Natural killer cell (primary cell): ENCODE results near the gene THAP5. TPM values are rescaled to one million over a fixed set of nuclear protein-coding genes. Genes with fewer than 3 reads are reported as not detected.

ENCODE experiments used
- ATAC-seq, 3 donors: fragments of 150-1000 bp in 2 of 3; fragments of 200-7000 bp in 1 of 3; cut with Tn5 transposase; 1 replicate in 1 of 3; 2 replicates in 2 of 3; pipeline ENCODE4 v1.10.0; 2021; ENCODE audit warnings: mild to moderate bottlenecking in 2 of 3, moderate library complexity in 2 of 3
- DNase-seq, 2 donors: peaks; one replicate each; pipeline versions ENCODE4 v3.0.0 to v3.0.0-alpha.2; 2013 to 2021; ENCODE audit warnings: mixed read lengths in 1 of 2
- H3K27ac ChIP-seq: one replicate; pipeline ENCODE4 v1.5.1; 2013; ENCODE audit warnings: mild to moderate bottlenecking, low read length
- H3K27me3 ChIP-seq: one replicate; pipeline ENCODE4 v1.6.1; 2013; ENCODE audit warnings: low read length; ENCODE audit not compliant: control insufficient read depth, insufficient read depth
- H3K36me3 ChIP-seq: one replicate; pipeline ENCODE4 v1.6.1; 2013; ENCODE audit warnings: low read length; ENCODE audit not compliant: control insufficient read depth, insufficient read depth
- H3K4me1 ChIP-seq: one replicate; pipeline ENCODE4 v1.6.1; 2013; ENCODE audit warnings: low read length; ENCODE audit not compliant: control insufficient read depth, insufficient read depth
- H3K4me3 ChIP-seq: one replicate; pipeline ENCODE4 v1.5.1; 2013; ENCODE audit warnings: low read length
- H3K9me3 ChIP-seq: one replicate; pipeline ENCODE4 v1.6.1; 2013; ENCODE audit warnings: low read length; ENCODE audit not compliant: control insufficient read depth, insufficient read depth
- H3K27ac Mint-ChIP-seq, 2 donors: one replicate each; pipeline ENCODE4 v1.8.0; 2022; ENCODE audit warnings: mild to moderate bottlenecking in 2 of 2, mixed read lengths in 2 of 2, moderate library complexity in 1 of 2
- H3K27me3 Mint-ChIP-seq, 2 donors: one replicate each; pipeline ENCODE4 v1.8.0; 2022; ENCODE audit warnings: low read depth in 2 of 2, mixed read lengths in 2 of 2
- H3K36me3 Mint-ChIP-seq: one replicate; pipeline ENCODE4 v1.8.0; 2022; ENCODE audit warnings: mixed read lengths
- H3K4me1 Mint-ChIP-seq, 2 donors: one replicate each; pipeline ENCODE4 v1.8.0; 2022; ENCODE audit warnings: mixed read lengths in 2 of 2
- H3K4me3 Mint-ChIP-seq: one replicate; pipeline ENCODE4 v1.8.0; 2022; ENCODE audit warnings: mild to moderate bottlenecking, moderate library complexity, mixed read lengths
- H3K9me3 Mint-ChIP-seq, 2 donors: one replicate each; pipeline ENCODE4 v1.8.0; 2022; ENCODE audit warnings: mixed read lengths in 2 of 2
- CTCF ChIP-seq: fragments of 200-600 bp; IDR thresholded peaks from one replicate; pipeline ENCODE4 v1.8.0; 2022; ENCODE audit warnings: antibody characterized with exemption
- WGBS: methylation state at CpG from one replicate; pipeline ENCODE4 v1.1.7; 2013; ENCODE audit warnings: missing lambda C conversion rate; ENCODE audit not compliant: insufficient coverage; 5-methylcytosine and 5-hydroxymethylcytosine counted together
- intact Hi-C: fragments of 100-400 bp; cut with micrococcal nuclease; formaldehyde crosslinking; loops from one replicate; pipeline ENCODE4 v1.14.2; 2022
- total RNA-seq, 4 donors: library from RNA; stranded (reverse); fragments of 120-200 nt in 1 of 4; gene quantifications; one replicate each; pipeline versions ENCODE4 v1.2.3 to v1.2.4, GENCODE V29; 2013 to 2022

Gene THAP5
- total RNA-seq, 3 donors from 2014 or later (not counting 1 experiment from before 2014, with no cell fraction given): 13.8 to 21.0 (median 19.1) TPM

- Mint-ChIP-seq H3K4me3 (no peak overlapping the region), H3K4me1 (no peaks in the 10 kb centered on the region), H3K27me3 (peaks cover 12 to 28% of the 10 kb centered on the region in 2 donors), H3K36me3 (no peaks in the 10 kb centered on the region), H3K27ac (no peak overlapping the region), H3K9me3 (no peaks in the 10 kb centered on the region)
- Histone ChIP-seq H3K27me3 (no peaks in the 10 kb centered on the region), H3K4me3 (no peak overlapping the region), H3K36me3 (no peaks in the 10 kb centered on the region), H3K4me1 (no peaks in the 10 kb centered on the region), H3K27ac (no peak overlapping the region), H3K9me3 (no peaks in the 10 kb centered on the region)
- no peak for TF ChIP-seq CTCF
- ATAC-seq: no peak
- intact Hi-C loops: no loop called here
- 88% methylated on average over 1 of the region's 2 CpGs for WGBS
- no peak for DNase-seq
These were observed 28.6 kb upstream of the THAP5 start for GRCh38 chr7:108598153-108598552.

GRCh38 chr7:108596560-108596959 lies 27.1 kb upstream of the THAP5 start:
- H3K4me3 ChIP-seq: no peak overlapping the region
- H3K9me3 ChIP-seq: no peaks in the 10 kb centered on the region
- Mint-ChIP-seq H3K27me3 (peaks cover 12 to 28% of the 10 kb centered on the region in 2 donors), H3K4me1 (no peaks in the 10 kb centered on the region), H3K4me3 (no peak overlapping the region), H3K27ac (no peak overlapping the region), H3K9me3 (no peaks in the 10 kb centered on the region), H3K36me3 (no peaks in the 10 kb centered on the region)
- no peak overlapping the region for H3K27ac ChIP-seq
- no peaks in the 10 kb centered on the region for H3K27me3 ChIP-seq
- intact Hi-C loops: no loop called here
- TF ChIP-seq CTCF: no peak
- ATAC-seq (no peak), DNase-seq (no peak)
- no peaks in the 10 kb centered on the region for H3K4me1 ChIP-seq
- WGBS: 94% methylated on average over 4 of the region's 4 CpGs
- H3K36me3 ChIP-seq: no peaks in the 10 kb centered on the region

DNA sequence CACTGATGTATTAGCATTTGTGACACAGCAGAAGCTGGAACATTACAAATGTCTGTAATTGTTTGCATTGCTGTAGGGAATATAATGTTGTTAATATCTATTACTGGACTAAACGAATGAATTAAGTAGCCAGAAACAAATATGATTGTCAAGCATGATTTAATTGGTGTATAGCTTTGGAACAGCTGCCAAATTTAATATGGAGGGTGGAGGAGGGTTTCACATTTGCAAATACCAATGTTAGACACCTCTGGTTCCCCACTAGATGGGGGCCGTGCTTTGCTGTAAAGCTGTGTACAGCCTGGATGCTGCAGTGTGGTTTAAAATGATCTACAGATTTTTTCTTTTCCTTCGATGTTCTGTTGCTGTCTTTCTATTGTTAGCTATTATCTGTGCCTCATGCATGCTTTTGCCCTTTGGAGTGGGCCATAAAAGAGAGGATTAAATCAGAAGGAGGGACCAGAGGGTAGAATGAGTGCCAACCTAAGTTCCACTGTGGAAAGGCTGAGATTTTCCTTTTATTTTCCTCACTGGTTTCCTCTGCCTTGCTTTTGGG lies 23.2 kb upstream of the THAP5 start:
- H3K27me3 Mint-ChIP-seq: peaks cover 0 to 3% of the 10 kb centered on the region in 2 donors
- no peak overlapping the region for H3K4me3 Mint-ChIP-seq
- DNase-seq (no peak), ATAC-seq (no peak)
- Histone ChIP-seq H3K36me3 (no peaks in the 10 kb centered on the region), H3K27ac (no peak overlapping the region), H3K4me3 (no peak overlapping the region), H3K4me1 (no peaks in the 10 kb centered on the region), H3K9me3 (no peaks in the 10 kb centered on the region), H3K27me3 (no peaks in the 10 kb centered on the region)
- no peak for TF ChIP-seq CTCF
- H3K4me1 Mint-ChIP-seq: no peaks in the 10 kb centered on the region
- intact Hi-C loops: no loop called here
- H3K9me3 Mint-ChIP-seq: no peaks in the 10 kb centered on the region
- 80% methylated on average over 3 of the region's 3 CpGs for WGBS
- H3K36me3 Mint-ChIP-seq: no peaks in the 10 kb centered on the region
- H3K27ac Mint-ChIP-seq: no peak overlapping the region

- Mint-ChIP-seq H3K36me3 (no peaks in the 10 kb centered on the region), H3K4me1 (no peaks in the 10 kb centered on the region)
These were observed 21.1 kb upstream of the THAP5 start for GRCh38 chr7:108590606-108591005.

More at GRCh38 chr7:108590606-108591005, 21.1 kb upstream of the THAP5 start:
- DNase-seq: no peak
- no peak for ATAC-seq
- no peaks in the 10 kb centered on the region for H3K9me3 ChIP-seq
- Mint-ChIP-seq H3K27ac (no peak overlapping the region), H3K27me3 (peaks cover 5 to 12% of the 10 kb centered on the region in 2 donors), H3K4me3 (no peak overlapping the region), H3K9me3 (no peaks in the 10 kb centered on the region)
- TF ChIP-seq CTCF: no peak
- H3K4me1 ChIP-seq: no peaks in the 10 kb centered on the region
- H3K36me3 ChIP-seq: no peaks in the 10 kb centered on the region
- WGBS: 85% methylated on average over 2 of the region's 2 CpGs
- no peak overlapping the region for H3K27ac ChIP-seq
- intact Hi-C loops: no loop called here
- H3K4me3 ChIP-seq: no peak overlapping the region
- H3K27me3 ChIP-seq: no peaks in the 10 kb centered on the region
